Measurements from ENCODE around the gene DDR2. TPM values are rescaled to one million over a fixed set of nuclear protein-coding genes. Genes with fewer than 3 reads are reported as not detected.
"Not testable (repeated sequence)": the region's sequence is repeated elsewhere in the genome, so short reads cannot be mapped to it uniquely, and the experiment has no call there.

The DDR2 gene
- total RNA-seq, 1 donor from 2014 or later: 48.3 TPM

GRCh38 chr1:162722036-162722435, 89.8 kb downstream of the DDR2 start:
- no peak for DNase-seq (ENCODE audit: low spot score)

- DNase-seq (ENCODE audit: low spot score): no peak
Measured at GRCh38 chr1:162724583-162725120, 92.4 kb downstream of the DDR2 start.

DNA sequence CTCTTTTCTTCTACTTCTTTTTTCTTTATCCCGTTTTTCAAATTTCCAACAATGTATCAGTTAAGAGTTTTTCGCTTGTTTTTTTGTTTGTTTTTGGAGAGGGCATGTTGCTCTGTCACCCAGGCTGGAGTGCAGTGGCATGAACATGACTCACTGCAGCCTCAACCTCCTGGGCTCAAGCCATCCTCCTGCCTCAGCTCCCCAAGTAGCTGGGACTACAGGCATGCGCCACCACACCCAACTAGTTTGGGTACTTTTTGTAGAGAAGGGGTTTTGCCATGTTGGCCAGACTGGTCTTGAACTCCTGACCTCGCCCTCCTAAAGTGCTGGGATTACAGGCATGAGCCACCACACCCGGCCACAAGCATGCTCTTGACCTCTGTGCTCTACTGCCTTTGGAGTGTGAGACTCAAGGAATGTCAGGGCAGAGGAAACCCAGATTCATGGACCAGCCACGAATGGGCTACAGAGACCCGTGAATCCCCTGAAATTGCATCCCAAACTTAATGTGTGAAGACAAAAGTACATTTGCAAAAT, 93.1 kb downstream of the DDR2 start:
- no peak for DNase-seq (ENCODE audit: low spot score)

- DNase-seq (ENCODE audit: low spot score): no peak
Measured at GRCh38 chr1:162726555-162726954, 94.3 kb downstream of the DDR2 start.

DNA sequence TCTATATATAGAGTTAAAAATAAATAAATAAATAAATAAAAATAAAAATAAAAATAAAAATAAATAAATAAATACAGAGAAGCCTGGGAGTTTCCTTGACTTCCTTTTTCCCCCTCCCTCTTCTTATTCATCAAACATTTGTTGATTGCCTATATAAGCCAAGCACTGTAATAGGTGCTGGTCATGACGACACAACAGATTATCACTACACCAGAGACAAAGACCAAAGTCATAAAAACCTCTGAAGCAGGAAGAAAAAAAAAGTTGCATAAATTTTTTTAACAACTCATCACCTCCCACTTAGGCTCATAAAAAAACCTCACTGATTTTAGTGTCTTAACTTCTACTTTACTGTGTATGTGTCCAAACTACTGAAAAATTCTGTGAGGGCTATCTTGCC, 95.2 kb downstream of the DDR2 start:
- DNase-seq (ENCODE audit: low spot score): not testable (repeated sequence)

- no peak for DNase-seq (ENCODE audit: low spot score)
Measured at GRCh38 chr1:162728573-162728972, 96.3 kb downstream of the DDR2 start.

GRCh38 chr1:162729195-162729774, 97.0 kb downstream of the DDR2 start:
- DNase-seq (ENCODE audit: low spot score): not testable (repeated sequence)

GRCh38 chr1:162732094-162732493, 99.8 kb downstream of the DDR2 start:
- no peak for DNase-seq (ENCODE audit: low spot score)

GRCh38 chr1:162732566-162733335, 100.5 kb downstream of the DDR2 start:
- peak; percentile 35 for DNase-seq (ENCODE audit: low spot score)

DNA sequence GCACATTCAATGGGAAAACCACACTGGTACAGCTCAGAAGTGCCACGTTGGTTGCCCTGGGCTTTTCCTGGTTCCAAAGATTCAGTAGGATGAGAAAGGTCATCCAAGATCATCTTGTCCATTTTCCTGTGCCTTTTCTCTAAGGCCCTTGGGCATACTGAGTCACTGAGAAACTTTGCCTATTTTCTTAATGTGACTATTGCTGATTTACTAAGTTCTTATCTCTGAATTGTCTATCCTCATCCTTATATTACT, 101.0 kb downstream of the DDR2 start:
- DNase-seq (ENCODE audit: low spot score): no peak

GRCh38 chr1:162734047-162734446, 101.8 kb downstream of the DDR2 start:
- DNase-seq (ENCODE audit: low spot score): no peak

GRCh38 chr1:162736184-162736583, 103.9 kb downstream of the DDR2 start:
- DNase-seq (ENCODE audit: low spot score): no peak

DNA sequence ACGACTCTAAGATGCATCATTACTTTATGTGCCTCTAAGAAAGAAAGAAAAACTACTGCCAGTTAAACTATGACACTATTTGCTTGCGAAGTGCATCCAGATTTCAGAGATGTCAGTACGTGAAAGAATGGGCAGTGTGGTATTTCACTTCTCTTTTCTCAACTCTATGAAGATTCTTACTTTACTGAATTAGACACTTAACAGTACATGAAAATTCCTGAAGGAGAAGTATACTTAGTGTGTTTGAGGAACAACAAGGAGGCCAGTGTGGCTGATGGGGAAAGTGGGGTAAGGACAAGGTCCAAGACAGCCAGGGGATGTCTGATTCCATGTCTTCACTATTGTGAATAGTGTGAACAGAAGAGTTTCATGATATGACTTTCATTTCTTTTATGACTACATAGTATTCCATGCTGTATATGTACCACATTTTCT, 104.4 kb downstream of the DDR2 start:
- no peak for DNase-seq (ENCODE audit: low spot score)

DNA sequence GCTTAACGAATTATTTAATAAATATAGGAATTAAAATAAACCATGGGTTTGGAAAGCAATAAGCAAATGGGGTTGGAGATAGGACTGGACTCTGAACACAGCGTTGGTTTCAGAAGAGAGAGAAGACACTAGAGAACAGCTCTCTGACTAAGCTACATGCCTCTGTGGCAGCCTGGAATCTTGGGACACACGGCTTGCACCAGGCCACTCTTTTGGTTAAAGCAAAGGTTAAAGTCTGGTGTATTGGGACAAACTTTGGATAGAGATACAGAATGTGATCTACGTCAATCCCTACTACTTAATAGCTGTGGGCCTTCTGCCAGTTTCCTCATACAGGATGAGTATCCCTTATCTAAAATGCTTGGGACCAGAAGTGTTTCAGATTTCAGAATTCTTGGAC, 108.5 kb downstream of the DDR2 start:
- DNase-seq (ENCODE audit: low spot score): peak; percentile 21

DNA sequence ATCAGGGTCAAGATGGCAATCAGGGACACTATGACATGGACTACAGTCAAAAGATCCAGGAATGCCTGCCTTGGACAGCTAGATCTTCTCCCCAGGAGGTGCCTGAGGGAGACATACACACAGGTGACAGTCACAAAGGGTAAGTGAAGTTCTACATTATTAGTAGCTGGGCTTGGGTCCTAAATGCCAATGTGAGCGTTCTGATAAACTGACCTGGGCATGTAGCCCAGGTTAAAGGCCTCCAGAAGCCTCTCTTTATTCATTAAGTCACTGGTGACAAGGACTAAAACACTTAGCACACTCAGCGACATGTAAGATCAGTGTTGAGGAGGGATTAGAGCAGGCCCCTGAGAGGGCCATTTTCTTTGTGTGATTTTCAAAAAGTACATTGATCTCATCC, 109.3 kb downstream of the DDR2 start:
- DNase-seq (ENCODE audit: low spot score): no peak

DNA sequence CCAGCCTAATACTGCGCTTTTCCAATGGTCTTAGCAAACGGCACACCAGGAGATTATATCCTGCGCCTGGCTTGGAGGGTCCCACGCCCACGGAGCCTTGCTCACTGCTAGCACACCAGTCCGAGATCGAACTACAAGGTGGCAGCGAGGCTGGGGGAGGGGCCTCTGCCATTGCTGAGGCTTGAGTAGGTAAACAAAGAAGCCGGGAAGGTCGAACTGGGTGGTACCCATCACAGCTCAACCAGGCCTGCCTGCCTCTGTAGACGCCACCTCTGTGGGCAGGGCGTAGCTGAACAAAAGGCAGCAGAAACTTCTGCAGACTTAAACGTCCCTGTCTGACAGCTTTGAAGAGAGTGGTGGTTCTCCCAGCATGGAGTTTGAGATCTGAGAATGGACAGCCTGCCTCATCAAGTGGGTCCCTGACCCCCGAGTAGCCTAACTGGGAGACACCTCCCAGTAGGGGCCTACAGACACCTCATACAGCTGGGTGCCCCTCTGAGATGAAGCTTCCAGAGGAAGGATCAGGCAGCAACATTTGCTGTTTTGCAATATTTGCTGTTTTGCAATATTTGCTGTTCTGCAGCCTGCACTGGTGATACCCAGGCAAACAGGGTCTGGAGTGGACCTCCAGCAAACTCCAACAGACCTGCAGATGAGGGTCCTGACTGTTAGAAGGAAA, 114.1 kb downstream of the DDR2 start:
- not testable (repeated sequence) for DNase-seq (ENCODE audit: low spot score)

DNA sequence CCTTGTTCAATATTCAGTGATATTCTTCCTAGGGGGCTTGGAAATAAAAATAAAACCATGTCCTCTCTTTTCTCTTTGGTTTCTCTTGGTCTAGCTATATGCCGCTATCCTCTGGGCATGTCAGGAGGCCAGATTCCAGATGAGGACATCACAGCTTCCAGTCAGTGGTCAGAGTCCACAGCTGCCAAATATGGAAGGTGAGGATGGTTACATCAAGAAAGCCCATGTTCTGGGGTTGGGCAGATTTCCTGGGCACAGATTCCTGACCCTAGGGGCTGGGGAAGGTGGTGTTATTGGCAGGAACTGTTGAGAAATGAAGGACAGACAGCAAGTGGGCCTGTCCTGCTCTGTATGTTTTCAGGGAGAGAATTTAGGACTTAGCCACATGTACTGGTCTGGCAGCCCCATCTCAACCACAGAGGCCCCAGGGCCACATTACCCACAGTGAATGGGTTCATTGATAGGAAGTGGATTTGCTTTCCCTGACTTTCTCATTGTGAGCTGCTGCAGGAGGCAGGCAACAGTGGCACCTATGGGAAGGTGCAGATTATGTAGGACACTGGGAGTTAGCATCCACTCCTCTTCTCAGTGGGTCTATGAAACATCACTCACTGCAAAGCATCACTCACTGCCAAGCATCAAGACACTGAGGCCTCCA, 120.9 kb downstream of the DDR2 start:
- no peak for DNase-seq (ENCODE audit: low spot score)

GRCh38 chr1:162753998-162754585, 121.8 kb downstream of the DDR2 start:
- DNase-seq (ENCODE audit: low spot score): no peak

DNA sequence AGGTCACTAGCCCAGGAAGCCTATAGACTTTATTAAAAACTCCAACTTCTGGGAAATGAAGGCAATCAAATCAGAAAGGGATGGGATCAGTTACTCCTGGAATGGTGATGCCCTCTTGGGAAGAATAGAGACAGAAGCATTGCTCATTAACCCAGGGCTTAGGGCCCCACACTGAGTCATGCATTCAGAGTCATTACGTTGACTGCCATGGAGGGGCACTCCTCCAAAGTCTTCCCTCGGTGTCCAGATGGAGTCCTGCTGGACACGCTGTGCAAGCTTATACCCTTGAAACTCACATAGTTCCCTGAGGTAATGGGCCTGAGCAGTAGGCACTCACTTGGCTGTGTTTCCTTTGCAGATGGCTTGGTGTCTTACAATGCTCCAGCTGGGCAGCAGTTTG, 123.0 kb downstream of the DDR2 start:
- DNase-seq (ENCODE audit: low spot score): no peak

DNA sequence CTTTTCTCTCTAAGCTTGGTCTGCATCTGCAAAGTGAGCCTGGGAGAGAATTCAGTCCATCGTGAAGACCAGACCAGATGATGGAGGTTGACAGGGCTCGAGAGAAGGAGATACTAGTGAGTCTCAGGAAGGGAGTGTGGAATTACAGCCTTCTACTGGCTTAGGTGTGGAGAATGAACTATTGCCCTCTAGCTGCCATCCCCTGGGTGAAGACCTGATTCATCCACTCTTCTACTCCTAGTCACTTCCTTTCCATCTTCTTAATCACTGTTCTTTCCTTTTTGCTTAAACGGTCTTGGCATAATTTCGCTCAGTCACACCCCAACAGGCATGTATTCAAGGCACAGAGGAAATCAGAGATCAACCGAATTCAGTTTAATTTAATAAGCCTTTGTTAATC, 124.3 kb downstream of the DDR2 start:
- no peak for DNase-seq (ENCODE audit: low spot score)

- no peak for DNase-seq (ENCODE audit: low spot score)
Measured at GRCh38 chr1:162757476-162757875, 125.2 kb downstream of the DDR2 start.

GRCh38 chr1:162765788-162766187, 133.5 kb downstream of the DDR2 start:
- DNase-seq (ENCODE audit: low spot score): no peak
